HEK293 (cell line): Measurements from ENCODE around the gene HIF1AN.

Source experiments
- BCL11A ChIP-seq: fragments of 450-650 bp; formaldehyde crosslinking; IDR thresholded peaks from 2 replicates; pipeline ENCODE4 v1.5.1; 2016; ENCODE audit warnings: low read depth, missing biosample characterization, missing genetic modification characterization
- OSR2 ChIP-seq: fragments of 450-650 bp; formaldehyde crosslinking; IDR thresholded peaks from 2 replicates; pipeline ENCODE4 v1.5.1; 2016; ENCODE audit warnings: missing biosample characterization, missing genetic modification characterization
- SP7 ChIP-seq: fragments of 450-650 bp; formaldehyde crosslinking; IDR thresholded peaks from 2 replicates; pipeline ENCODE4 v1.5.1; 2016; ENCODE audit warnings: missing biosample characterization, missing genetic modification characterization
- ZBTB21 ChIP-seq: fragments of 450-650 bp; formaldehyde crosslinking; IDR thresholded peaks from 2 replicates; pipeline ENCODE4 v1.5.1; 2017; ENCODE audit warnings: missing biosample characterization, missing genetic modification characterization
- ZFHX2 ChIP-seq: fragments of 450-650 bp; formaldehyde crosslinking; conservative IDR thresholded peaks from 2 replicates; pipeline ENCODE4 v1.5.1; 2016; ENCODE audit warnings: missing biosample characterization, missing genetic modification characterization
- ZNF121 ChIP-seq: fragments of 450-650 bp; formaldehyde crosslinking; IDR thresholded peaks from 2 replicates; pipeline ENCODE4 v1.5.1; 2016; ENCODE audit warnings: missing biosample characterization, missing genetic modification characterization
- ZNF169 ChIP-seq: fragments of 450-650 bp; formaldehyde crosslinking; IDR thresholded peaks from 2 replicates; pipeline ENCODE4 v1.5.1; 2016; ENCODE audit warnings: missing biosample characterization, missing genetic modification characterization
- ZNF19 ChIP-seq: fragments of 450-650 bp; formaldehyde crosslinking; IDR thresholded peaks from 2 replicates; pipeline ENCODE4; 2016; ENCODE audit warnings: missing biosample characterization, missing genetic modification characterization, low read depth
- ZNF223 ChIP-seq: fragments of 450-650 bp; formaldehyde crosslinking; IDR thresholded peaks from 2 replicates; pipeline ENCODE4 v1.5.1; 2016; ENCODE audit warnings: missing biosample characterization, missing genetic modification characterization
- ZNF311 ChIP-seq: fragments of 450-650 bp; formaldehyde crosslinking; IDR thresholded peaks from 2 replicates; pipeline ENCODE4 v1.5.1; 2017; ENCODE audit warnings: missing biosample characterization, missing genetic modification characterization, borderline replicate concordance
- ZNF394 ChIP-seq: fragments of 450-650 bp; formaldehyde crosslinking; IDR thresholded peaks from 2 replicates; pipeline ENCODE4 v1.5.1; 2016; ENCODE audit warnings: missing biosample characterization, missing genetic modification characterization, mild to moderate bottlenecking, moderate library complexity, borderline replicate concordance
- ZNF416 ChIP-seq: fragments of 450-650 bp; formaldehyde crosslinking; IDR thresholded peaks from 2 replicates; pipeline ENCODE4 v1.5.1; 2016; ENCODE audit warnings: missing biosample characterization, missing genetic modification characterization
- ZNF561 ChIP-seq: fragments of 450-650 bp; IDR thresholded peaks from 2 replicates; pipeline ENCODE4 v1.5.1; 2018; ENCODE audit warnings: missing biosample characterization, missing genetic modification characterization, borderline replicate concordance
- ZNF629 ChIP-seq: fragments of 450-650 bp; formaldehyde crosslinking; IDR thresholded peaks from 2 replicates; pipeline ENCODE4 v1.5.1; 2017; ENCODE audit warnings: missing biosample characterization, missing genetic modification characterization
- ZNF707 ChIP-seq: fragments of 450-650 bp; formaldehyde crosslinking; IDR thresholded peaks from 2 replicates; pipeline ENCODE4 v1.5.1; 2016; ENCODE audit warnings: missing biosample characterization, missing genetic modification characterization
- ZNF747 ChIP-seq: fragments of 450-650 bp; formaldehyde crosslinking; IDR thresholded peaks from 2 replicates; pipeline ENCODE4 v1.5.1; 2016; ENCODE audit warnings: missing biosample characterization, missing genetic modification characterization
- TF ChIP-seq, protein P1 (sequence below): fragments of 450-650 bp; formaldehyde crosslinking; IDR thresholded peaks from 2 replicates; pipeline ENCODE4 v1.5.1; 2016; ENCODE audit warnings: missing biosample characterization, missing genetic modification characterization, low read depth
- TF ChIP-seq, protein P2 (sequence below): fragments of 450-650 bp; formaldehyde crosslinking; IDR thresholded peaks from 2 replicates; pipeline ENCODE4 v1.5.1; 2016; ENCODE audit warnings: missing biosample characterization, missing genetic modification characterization
- TF ChIP-seq, protein P3 (sequence below): fragments of 450-650 bp; formaldehyde crosslinking; IDR thresholded peaks from 2 replicates; pipeline ENCODE4 v1.5.1; 2017; ENCODE audit warnings: missing biosample characterization, missing genetic modification characterization
- TF ChIP-seq, protein P4 (sequence below): fragments of 450-650 bp; formaldehyde crosslinking; IDR thresholded peaks from 2 replicates; pipeline ENCODE4; 2016; ENCODE audit warnings: missing biosample characterization, missing genetic modification characterization
- TF ChIP-seq, protein P5 (sequence below): fragments of 450-650 bp; formaldehyde crosslinking; IDR thresholded peaks from 2 replicates; pipeline ENCODE4 v1.5.1; 2016; ENCODE audit warnings: missing biosample characterization, missing genetic modification characterization, borderline replicate concordance
- TF ChIP-seq, protein P6 (sequence below): fragments of 450-650 bp; formaldehyde crosslinking; IDR thresholded peaks from 2 replicates; pipeline ENCODE4 v1.5.1; 2017; ENCODE audit warnings: missing biosample characterization, missing genetic modification characterization
- TF ChIP-seq, protein P7 (sequence below): fragments of 450-650 bp; formaldehyde crosslinking; IDR thresholded peaks from 2 replicates; pipeline ENCODE4 v1.5.1; 2016; ENCODE audit warnings: missing biosample characterization, missing genetic modification characterization, borderline replicate concordance

HIF1AN gene

DNA sequence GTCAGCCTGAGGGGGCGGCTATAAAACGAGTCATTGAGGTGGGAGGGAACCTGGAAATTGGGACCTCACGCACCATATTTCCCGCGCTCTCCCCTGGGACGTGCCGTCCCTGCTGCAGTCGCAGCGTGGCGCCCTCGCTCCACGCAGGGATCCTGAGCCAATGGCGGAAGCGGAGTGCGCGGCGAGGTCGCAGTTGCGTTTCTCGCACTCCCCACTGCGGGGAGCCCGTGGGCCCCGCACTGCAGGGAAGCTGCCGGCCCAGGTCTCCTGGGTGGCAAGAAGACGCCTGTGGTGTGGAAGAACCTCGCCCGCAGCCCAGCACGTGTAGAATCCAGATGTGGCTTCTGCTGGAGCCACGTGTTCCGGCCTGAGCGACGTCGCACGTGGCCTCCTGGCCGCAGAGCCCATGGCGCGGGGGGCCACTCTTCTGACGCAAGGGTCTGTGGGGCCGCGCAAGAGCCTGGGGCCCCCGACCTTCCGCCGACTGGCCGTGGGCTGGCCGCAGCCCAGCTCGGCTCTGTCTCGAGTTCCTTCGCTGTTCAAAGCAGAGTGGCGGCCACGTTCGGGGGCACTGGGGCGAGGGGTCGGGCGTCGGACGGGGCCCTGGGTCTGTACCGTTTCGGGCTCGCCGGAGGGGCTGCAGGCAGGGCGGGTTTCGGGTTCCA, 26.4 kb downstream of the HIF1AN start (continued):
- peak; percentile 64 for TF ChIP-seq ZFHX2 (tag by site-specific recombination)
- TF ChIP-seq, protein P1, sequence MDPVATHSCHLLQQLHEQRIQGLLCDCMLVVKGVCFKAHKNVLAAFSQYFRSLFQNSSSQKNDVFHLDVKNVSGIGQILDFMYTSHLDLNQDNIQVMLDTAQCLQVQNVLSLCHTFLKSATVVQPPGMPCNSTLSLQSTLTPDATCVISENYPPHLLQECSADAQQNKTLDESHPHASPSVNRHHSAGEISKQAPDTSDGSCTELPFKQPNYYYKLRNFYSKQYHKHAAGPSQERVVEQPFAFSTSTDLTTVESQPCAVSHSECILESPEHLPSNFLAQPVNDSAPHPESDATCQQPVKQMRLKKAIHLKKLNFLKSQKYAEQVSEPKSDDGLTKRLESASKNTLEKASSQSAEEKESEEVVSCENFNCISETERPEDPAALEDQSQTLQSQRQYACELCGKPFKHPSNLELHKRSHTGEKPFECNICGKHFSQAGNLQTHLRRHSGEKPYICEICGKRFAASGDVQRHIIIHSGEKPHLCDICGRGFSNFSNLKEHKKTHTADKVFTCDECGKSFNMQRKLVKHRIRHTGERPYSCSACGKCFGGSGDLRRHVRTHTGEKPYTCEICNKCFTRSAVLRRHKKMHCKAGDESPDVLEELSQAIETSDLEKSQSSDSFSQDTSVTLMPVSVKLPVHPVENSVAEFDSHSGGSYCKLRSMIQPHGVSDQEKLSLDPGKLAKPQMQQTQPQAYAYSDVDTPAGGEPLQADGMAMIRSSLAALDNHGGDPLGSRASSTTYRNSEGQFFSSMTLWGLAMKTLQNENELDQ (tag by site-specific recombination): no peak
- TF ChIP-seq ZNF19 (tag by site-specific recombination): no peak
- TF ChIP-seq BCL11A (tag by site-specific recombination): no peak
- TF ChIP-seq ZNF561 (tag by site-specific recombination): no peak
- no peak for TF ChIP-seq ZNF311 (tag by site-specific recombination)
- TF ChIP-seq ZNF747: no peak
- TF ChIP-seq, protein P2, sequence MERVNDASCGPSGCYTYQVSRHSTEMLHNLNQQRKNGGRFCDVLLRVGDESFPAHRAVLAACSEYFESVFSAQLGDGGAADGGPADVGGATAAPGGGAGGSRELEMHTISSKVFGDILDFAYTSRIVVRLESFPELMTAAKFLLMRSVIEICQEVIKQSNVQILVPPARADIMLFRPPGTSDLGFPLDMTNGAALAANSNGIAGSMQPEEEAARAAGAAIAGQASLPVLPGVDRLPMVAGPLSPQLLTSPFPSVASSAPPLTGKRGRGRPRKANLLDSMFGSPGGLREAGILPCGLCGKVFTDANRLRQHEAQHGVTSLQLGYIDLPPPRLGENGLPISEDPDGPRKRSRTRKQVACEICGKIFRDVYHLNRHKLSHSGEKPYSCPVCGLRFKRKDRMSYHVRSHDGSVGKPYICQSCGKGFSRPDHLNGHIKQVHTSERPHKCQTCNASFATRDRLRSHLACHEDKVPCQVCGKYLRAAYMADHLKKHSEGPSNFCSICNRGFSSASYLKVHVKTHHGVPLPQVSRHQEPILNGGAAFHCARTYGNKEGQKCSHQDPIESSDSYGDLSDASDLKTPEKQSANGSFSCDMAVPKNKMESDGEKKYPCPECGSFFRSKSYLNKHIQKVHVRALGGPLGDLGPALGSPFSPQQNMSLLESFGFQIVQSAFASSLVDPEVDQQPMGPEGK (tag by site-specific recombination): peak; percentile 57
- TF ChIP-seq, protein P3, sequence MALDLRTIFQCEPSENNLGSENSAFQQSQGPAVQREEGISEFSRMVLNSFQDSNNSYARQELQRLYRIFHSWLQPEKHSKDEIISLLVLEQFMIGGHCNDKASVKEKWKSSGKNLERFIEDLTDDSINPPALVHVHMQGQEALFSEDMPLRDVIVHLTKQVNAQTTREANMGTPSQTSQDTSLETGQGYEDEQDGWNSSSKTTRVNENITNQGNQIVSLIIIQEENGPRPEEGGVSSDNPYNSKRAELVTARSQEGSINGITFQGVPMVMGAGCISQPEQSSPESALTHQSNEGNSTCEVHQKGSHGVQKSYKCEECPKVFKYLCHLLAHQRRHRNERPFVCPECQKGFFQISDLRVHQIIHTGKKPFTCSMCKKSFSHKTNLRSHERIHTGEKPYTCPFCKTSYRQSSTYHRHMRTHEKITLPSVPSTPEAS (tag by site-specific recombination): no peak
- TF ChIP-seq ZNF416 (tag by site-specific recombination): no peak
- TF ChIP-seq, protein P4, sequence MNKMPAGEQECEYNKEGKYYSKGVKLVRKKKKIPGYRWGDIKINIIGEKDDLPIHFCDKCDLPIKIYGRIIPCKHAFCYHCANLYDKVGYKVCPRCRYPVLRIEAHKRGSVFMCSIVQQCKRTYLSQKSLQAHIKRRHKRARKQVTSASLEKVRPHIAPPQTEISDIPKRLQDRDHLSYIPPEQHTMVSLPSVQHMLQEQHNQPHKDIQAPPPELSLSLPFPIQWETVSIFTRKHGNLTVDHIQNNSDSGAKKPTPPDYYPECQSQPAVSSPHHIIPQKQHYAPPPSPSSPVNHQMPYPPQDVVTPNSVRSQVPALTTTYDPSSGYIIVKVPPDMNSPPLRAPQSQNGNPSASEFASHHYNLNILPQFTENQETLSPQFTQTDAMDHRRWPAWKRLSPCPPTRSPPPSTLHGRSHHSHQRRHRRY (tag by site-specific recombination): no peak
- TF ChIP-seq ZNF223 (tag by site-specific recombination): no peak
- TF ChIP-seq ZNF169 (tag by site-specific recombination): no peak
- no peak for TF ChIP-seq ZNF707
- TF ChIP-seq, protein P5, sequence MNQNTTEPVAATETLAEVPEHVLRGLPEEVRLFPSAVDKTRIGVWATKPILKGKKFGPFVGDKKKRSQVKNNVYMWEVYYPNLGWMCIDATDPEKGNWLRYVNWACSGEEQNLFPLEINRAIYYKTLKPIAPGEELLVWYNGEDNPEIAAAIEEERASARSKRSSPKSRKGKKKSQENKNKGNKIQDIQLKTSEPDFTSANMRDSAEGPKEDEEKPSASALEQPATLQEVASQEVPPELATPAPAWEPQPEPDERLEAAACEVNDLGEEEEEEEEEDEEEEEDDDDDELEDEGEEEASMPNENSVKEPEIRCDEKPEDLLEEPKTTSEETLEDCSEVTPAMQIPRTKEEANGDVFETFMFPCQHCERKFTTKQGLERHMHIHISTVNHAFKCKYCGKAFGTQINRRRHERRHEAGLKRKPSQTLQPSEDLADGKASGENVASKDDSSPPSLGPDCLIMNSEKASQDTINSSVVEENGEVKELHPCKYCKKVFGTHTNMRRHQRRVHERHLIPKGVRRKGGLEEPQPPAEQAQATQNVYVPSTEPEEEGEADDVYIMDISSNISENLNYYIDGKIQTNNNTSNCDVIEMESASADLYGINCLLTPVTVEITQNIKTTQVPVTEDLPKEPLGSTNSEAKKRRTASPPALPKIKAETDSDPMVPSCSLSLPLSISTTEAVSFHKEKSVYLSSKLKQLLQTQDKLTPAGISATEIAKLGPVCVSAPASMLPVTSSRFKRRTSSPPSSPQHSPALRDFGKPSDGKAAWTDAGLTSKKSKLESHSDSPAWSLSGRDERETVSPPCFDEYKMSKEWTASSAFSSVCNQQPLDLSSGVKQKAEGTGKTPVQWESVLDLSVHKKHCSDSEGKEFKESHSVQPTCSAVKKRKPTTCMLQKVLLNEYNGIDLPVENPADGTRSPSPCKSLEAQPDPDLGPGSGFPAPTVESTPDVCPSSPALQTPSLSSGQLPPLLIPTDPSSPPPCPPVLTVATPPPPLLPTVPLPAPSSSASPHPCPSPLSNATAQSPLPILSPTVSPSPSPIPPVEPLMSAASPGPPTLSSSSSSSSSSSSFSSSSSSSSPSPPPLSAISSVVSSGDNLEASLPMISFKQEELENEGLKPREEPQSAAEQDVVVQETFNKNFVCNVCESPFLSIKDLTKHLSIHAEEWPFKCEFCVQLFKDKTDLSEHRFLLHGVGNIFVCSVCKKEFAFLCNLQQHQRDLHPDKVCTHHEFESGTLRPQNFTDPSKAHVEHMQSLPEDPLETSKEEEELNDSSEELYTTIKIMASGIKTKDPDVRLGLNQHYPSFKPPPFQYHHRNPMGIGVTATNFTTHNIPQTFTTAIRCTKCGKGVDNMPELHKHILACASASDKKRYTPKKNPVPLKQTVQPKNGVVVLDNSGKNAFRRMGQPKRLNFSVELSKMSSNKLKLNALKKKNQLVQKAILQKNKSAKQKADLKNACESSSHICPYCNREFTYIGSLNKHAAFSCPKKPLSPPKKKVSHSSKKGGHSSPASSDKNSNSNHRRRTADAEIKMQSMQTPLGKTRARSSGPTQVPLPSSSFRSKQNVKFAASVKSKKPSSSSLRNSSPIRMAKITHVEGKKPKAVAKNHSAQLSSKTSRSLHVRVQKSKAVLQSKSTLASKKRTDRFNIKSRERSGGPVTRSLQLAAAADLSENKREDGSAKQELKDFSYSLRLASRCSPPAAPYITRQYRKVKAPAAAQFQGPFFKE (tag by site-specific recombination): no peak
- no peak for TF ChIP-seq OSR2 (tag by site-specific recombination)
- no peak for TF ChIP-seq ZBTB21 (tag by site-specific recombination)
- TF ChIP-seq, protein P6, sequence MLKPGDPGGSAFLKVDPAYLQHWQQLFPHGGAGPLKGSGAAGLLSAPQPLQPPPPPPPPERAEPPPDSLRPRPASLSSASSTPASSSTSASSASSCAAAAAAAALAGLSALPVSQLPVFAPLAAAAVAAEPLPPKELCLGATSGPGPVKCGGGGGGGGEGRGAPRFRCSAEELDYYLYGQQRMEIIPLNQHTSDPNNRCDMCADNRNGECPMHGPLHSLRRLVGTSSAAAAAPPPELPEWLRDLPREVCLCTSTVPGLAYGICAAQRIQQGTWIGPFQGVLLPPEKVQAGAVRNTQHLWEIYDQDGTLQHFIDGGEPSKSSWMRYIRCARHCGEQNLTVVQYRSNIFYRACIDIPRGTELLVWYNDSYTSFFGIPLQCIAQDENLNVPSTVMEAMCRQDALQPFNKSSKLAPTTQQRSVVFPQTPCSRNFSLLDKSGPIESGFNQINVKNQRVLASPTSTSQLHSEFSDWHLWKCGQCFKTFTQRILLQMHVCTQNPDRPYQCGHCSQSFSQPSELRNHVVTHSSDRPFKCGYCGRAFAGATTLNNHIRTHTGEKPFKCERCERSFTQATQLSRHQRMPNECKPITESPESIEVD (tag by site-specific recombination): no peak
- 0 out of 2 replicates have a peak, but pooled peaks have one; percentile 25 for TF ChIP-seq ZNF121
- no peak for TF ChIP-seq ZNF629
- 0 out of 2 replicates have a peak, but pooled peaks have one; percentile 36 for TF ChIP-seq ZNF394 (tag by site-specific recombination)
- peak; percentile 51 for TF ChIP-seq SP7 (tag by site-specific recombination)
- TF ChIP-seq, protein P7, sequence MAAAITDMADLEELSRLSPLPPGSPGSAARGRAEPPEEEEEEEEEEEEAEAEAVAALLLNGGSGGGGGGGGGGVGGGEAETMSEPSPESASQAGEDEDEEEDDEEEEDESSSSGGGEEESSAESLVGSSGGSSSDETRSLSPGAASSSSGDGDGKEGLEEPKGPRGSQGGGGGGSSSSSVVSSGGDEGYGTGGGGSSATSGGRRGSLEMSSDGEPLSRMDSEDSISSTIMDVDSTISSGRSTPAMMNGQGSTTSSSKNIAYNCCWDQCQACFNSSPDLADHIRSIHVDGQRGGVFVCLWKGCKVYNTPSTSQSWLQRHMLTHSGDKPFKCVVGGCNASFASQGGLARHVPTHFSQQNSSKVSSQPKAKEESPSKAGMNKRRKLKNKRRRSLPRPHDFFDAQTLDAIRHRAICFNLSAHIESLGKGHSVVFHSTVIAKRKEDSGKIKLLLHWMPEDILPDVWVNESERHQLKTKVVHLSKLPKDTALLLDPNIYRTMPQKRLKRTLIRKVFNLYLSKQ (tag by site-specific recombination): no peak
